ENCODE measurements around the gene CABLES1. TPM values are rescaled to one million over a fixed set of nuclear protein-coding genes. Genes with fewer than 3 reads are reported as not detected.
"Not testable (repeated sequence)": the region's sequence is repeated elsewhere in the genome, so short reads cannot be mapped to it uniquely, and the experiment has no call there.

Gene CABLES1
- total RNA-seq, 2 experiments from 2014 or later = not detected

DNA sequence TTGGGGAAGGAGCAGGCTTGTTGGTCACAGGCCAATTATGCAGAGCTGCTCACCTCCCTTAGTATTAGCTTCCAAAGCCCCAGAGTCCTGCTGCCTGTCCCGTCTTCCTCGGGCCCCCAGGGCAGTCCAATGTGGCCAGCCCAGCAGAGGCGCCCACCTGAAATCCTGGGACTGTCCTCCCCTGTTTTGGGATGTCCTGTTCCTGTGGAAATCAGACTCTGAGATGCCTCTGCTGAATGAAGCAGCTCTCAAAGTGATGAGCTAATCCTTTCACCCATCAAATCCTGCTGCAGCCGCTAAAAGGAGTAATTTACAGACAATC is 105.3 kb downstream of the CABLES1 start:
- Histone ChIP-seq H3K9me3 (ENCODE audit: control insufficient read depth in 1 of 2, insufficient read depth in 1 of 2, low read length in 2 of 2) (no peaks in the 10 kb centered on the region), H3K27me3 (ENCODE audit: control insufficient read depth in 1 of 2, insufficient read depth in 2 of 2, low read length in 2 of 2) (no peaks in the 10 kb centered on the region), H3K4me1 (ENCODE audit: insufficient read depth, low read length) (peaks cover 21% of the 10 kb centered on the region), H3K36me3 (ENCODE audit: insufficient read depth, low read length) (no peaks in the 10 kb centered on the region), H3K27ac (ENCODE audit: low read depth in 1 of 2, low read length in 2 of 2) (no peak overlapping the region), H3K4me3 (ENCODE audit: low read length) (no peak overlapping the region)
- no peaks in the 10 kb centered on the region for H3K36me3 Mint-ChIP-seq (ENCODE audit: low read depth)
- DNase-seq (no peak), ATAC-seq (ENCODE audit: poor library complexity) (no peak)
- ChIA-PET POLR2A (interaction anchor here (0.8 kb wide), 1 partner anchor 12 kb away, joined by 3 read pairs; no protein-coding TSS in a partner anchor), CTCF (no interaction called here)
- H3K4me3 Mint-ChIP-seq = no peak overlapping the region
- H3K27ac Mint-ChIP-seq = no peak overlapping the region
- intact Hi-C loops (cut with DNase I, micrococcal nuclease) = no loop called here
- TF ChIP-seq, protein P1, sequence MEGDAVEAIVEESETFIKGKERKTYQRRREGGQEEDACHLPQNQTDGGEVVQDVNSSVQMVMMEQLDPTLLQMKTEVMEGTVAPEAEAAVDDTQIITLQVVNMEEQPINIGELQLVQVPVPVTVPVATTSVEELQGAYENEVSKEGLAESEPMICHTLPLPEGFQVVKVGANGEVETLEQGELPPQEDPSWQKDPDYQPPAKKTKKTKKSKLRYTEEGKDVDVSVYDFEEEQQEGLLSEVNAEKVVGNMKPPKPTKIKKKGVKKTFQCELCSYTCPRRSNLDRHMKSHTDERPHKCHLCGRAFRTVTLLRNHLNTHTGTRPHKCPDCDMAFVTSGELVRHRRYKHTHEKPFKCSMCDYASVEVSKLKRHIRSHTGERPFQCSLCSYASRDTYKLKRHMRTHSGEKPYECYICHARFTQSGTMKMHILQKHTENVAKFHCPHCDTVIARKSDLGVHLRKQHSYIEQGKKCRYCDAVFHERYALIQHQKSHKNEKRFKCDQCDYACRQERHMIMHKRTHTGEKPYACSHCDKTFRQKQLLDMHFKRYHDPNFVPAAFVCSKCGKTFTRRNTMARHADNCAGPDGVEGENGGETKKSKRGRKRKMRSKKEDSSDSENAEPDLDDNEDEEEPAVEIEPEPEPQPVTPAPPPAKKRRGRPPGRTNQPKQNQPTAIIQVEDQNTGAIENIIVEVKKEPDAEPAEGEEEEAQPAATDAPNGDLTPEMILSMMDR (IDR thresholded peaks at IDR 0.05) = no peak
- no peaks in the 10 kb centered on the region for H3K9me3 Mint-ChIP-seq
- H3K4me1 Mint-ChIP-seq (ENCODE audit: low read depth) = peaks cover 17% of the 10 kb centered on the region
- no peaks in the 10 kb centered on the region for H3K27me3 Mint-ChIP-seq

DNA sequence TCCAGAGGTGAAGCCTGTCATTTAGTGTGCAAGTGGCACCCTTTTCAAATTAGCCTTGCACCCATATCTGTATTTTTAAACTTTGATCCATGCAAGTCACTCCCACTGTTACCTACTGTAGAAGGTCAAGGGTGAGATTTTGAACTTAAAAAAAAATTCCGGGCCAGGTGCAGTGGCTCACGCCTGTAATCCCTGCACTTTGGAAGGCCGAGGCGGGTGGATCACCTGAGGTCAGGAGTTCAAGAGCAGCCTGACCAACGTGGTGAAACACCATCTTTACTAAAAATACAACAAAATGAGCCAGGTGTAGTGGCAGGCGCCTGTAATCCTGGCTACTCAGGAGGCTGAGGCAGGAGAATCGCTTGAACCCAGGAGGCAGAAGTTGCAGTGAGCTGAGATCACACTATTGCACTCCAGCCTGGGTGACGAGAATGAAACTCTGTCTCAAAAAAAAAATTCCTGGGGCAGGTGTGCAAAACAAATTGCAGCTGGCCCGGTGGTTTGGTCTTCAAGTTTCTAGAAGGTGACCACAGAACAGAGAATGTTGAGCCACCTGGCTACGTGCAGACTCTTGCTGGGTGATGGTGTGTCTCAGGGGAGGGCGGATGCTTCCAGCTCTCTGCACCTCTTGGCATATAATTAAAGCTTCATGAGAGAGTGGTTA is 106.7 kb downstream of the CABLES1 start:
- intact Hi-C loops (cut with DNase I, micrococcal nuclease); H3K4me3 Mint-ChIP-seq; DNase-seq; H3K27me3 ChIP-seq (ENCODE audit: control insufficient read depth in 1 of 2, insufficient read depth in 2 of 2, low read length in 2 of 2); H3K9me3 ChIP-seq (ENCODE audit: control insufficient read depth in 1 of 2, insufficient read depth in 1 of 2, low read length in 2 of 2); H3K36me3 Mint-ChIP-seq (ENCODE audit: low read depth); H3K27me3 Mint-ChIP-seq; H3K36me3 ChIP-seq (ENCODE audit: insufficient read depth, low read length); ATAC-seq (ENCODE audit: poor library complexity); H3K4me3 ChIP-seq (ENCODE audit: low read length); POLR2A ChIA-PET; H3K27ac ChIP-seq (ENCODE audit: low read depth in 1 of 2, low read length in 2 of 2); H3K9me3 Mint-ChIP-seq; CTCF ChIA-PET; H3K27ac Mint-ChIP-seq: not testable (repeated sequence)
- peaks cover 17% of the 10 kb centered on the region for H3K4me1 Mint-ChIP-seq (ENCODE audit: low read depth)
- peaks cover 21% of the 10 kb centered on the region for H3K4me1 ChIP-seq (ENCODE audit: insufficient read depth, low read length)

DNA sequence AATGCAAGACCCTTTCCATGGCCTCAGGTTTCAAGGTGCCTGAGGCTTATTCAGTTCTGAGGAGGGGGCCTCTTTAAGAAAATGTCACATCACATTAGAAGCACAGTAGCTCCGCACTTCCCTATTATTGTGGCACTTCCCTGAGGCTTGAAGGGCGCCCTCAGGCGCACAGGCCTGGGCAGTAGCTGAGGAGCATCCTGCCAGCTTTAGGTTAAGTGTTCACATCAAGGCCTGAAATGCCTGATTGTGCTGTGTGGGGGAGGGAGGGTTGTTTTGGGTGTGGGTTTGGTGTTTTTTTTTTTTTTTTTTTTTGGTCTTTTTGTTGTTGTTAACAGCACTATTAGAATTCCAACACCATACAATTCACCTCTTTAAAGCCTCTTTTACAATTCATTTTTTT is 107.9 kb downstream of the CABLES1 start:
- no peak overlapping the region for H3K4me3 ChIP-seq (ENCODE audit: low read length)
- no peaks in the 10 kb centered on the region for H3K9me3 ChIP-seq (ENCODE audit: control insufficient read depth in 1 of 2, insufficient read depth in 1 of 2, low read length in 2 of 2)
- H3K27me3 ChIP-seq (ENCODE audit: control insufficient read depth in 1 of 2, insufficient read depth in 2 of 2, low read length in 2 of 2) = no peaks in the 10 kb centered on the region
- CTCF ChIA-PET = no interaction called here
- Mint-ChIP-seq H3K36me3 (ENCODE audit: low read depth) (no peaks in the 10 kb centered on the region), H3K27ac (no peak overlapping the region), H3K9me3 (no peaks in the 10 kb centered on the region), H3K27me3 (no peaks in the 10 kb centered on the region), H3K4me1 (ENCODE audit: low read depth) (peaks cover 4% of the 10 kb centered on the region), H3K4me3 (no peak overlapping the region)
- ATAC-seq (ENCODE audit: poor library complexity) (no peak), DNase-seq (peak in 2 of 14 experiments; percentile 33 to 42)
- intact Hi-C loops (cut with DNase I, micrococcal nuclease) = no loop called here
- no peak overlapping the region for H3K27ac ChIP-seq (ENCODE audit: low read depth in 1 of 2, low read length in 2 of 2)
- TF ChIP-seq, protein P1 (IDR thresholded peaks at IDR 0.05) = no peak
- POLR2A ChIA-PET = no interaction called here
- H3K36me3 ChIP-seq (ENCODE audit: insufficient read depth, low read length) = no peaks in the 10 kb centered on the region
- peaks cover 9% of the 10 kb centered on the region for H3K4me1 ChIP-seq (ENCODE audit: insufficient read depth, low read length)

DNA sequence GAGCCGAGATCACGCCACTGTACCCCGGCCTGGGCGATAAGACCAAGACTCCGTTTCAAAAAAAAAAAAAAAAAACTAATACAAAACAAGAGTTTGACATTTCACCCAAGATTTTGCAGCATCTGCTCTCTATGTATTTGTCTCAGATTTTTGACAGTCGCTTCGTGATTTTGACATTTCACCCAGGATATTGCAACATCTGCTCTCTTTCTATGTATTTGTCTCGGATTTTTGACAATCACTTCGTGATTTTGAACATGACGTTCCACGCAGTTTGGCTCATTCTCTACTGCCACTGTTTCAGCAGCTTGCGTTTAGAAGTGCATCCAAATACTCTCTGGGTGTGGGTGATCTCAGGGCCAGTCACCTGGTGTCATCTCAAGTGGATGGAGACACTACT is 108.5 kb downstream of the CABLES1 start:
- Histone ChIP-seq H3K4me1 (ENCODE audit: insufficient read depth, low read length) (peaks cover 3% of the 10 kb centered on the region), H3K4me3 (ENCODE audit: low read length) (no peak overlapping the region), H3K9me3 (ENCODE audit: control insufficient read depth in 1 of 2, insufficient read depth in 1 of 2, low read length in 2 of 2) (no peaks in the 10 kb centered on the region), H3K36me3 (ENCODE audit: insufficient read depth, low read length) (no peaks in the 10 kb centered on the region), H3K27ac (ENCODE audit: low read depth in 1 of 2, low read length in 2 of 2) (no peak overlapping the region), H3K27me3 (ENCODE audit: control insufficient read depth in 1 of 2, insufficient read depth in 2 of 2, low read length in 2 of 2) (no peaks in the 10 kb centered on the region)
- Mint-ChIP-seq H3K36me3 (ENCODE audit: low read depth) (no peaks in the 10 kb centered on the region), H3K4me1 (ENCODE audit: low read depth) (no peaks in the 10 kb centered on the region), H3K4me3 (no peak overlapping the region), H3K9me3 (no peaks in the 10 kb centered on the region), H3K27me3 (no peaks in the 10 kb centered on the region), H3K27ac (no peak overlapping the region)
- intact Hi-C loops (cut with DNase I, micrococcal nuclease) = no loop called here
- TF ChIP-seq, protein P1 (IDR thresholded peaks at IDR 0.05) = no peak
- ChIA-PET CTCF (no interaction called here), POLR2A (no interaction called here)
- DNase-seq (no peak), ATAC-seq (ENCODE audit: poor library complexity) (no peak)
